Effector memory CD8-positive, alpha-beta T cell (primary cell): ENCODE measurements around the gene TET3.
A peak's percentile ranks its signal among the peaks of the same experiment; 100 is the strongest.

ENCODE experiments used
- ATAC-seq: fragments of 150-1000 bp; cut with Tn5 transposase; replicated peaks from 2 replicates; pipeline ENCODE4 v1.10.0; 2021; ENCODE audit warnings: mild to moderate bottlenecking, moderate library complexity
- DNase-seq, 3 experiments: peaks; one replicate each; pipeline ENCODE4 v3.0.0; 2021
- H3K27ac Mint-ChIP-seq, 2 donors: one replicate each; pipeline ENCODE4 v1.8.0; 2022; ENCODE audit warnings: mild to moderate bottlenecking in 2 of 2, mixed read lengths in 2 of 2, moderate library complexity in 2 of 2
- H3K27me3 Mint-ChIP-seq, 2 donors: one replicate each; pipeline ENCODE4 v1.8.0; 2022; ENCODE audit warnings: mixed read lengths in 2 of 2
- H3K36me3 Mint-ChIP-seq: one replicate; pipeline ENCODE4 v1.8.0; 2022; ENCODE audit warnings: mild to moderate bottlenecking, moderate library complexity, mixed read lengths; ENCODE audit not compliant: insufficient read depth
- H3K4me1 Mint-ChIP-seq, 2 donors: one replicate each; pipeline ENCODE4 v1.8.0; 2022; ENCODE audit warnings: low read depth in 2 of 2, mixed read lengths in 2 of 2
- H3K4me3 Mint-ChIP-seq, 2 donors: one replicate each; pipeline ENCODE4 v1.8.0; 2022; ENCODE audit warnings: mild to moderate bottlenecking in 2 of 2, mixed read lengths in 2 of 2, moderate library complexity in 2 of 2
- H3K9me3 Mint-ChIP-seq, 2 donors: one replicate each; pipeline ENCODE4 v1.8.0; 2022; ENCODE audit warnings: mixed read lengths in 2 of 2

Gene TET3

DNA sequence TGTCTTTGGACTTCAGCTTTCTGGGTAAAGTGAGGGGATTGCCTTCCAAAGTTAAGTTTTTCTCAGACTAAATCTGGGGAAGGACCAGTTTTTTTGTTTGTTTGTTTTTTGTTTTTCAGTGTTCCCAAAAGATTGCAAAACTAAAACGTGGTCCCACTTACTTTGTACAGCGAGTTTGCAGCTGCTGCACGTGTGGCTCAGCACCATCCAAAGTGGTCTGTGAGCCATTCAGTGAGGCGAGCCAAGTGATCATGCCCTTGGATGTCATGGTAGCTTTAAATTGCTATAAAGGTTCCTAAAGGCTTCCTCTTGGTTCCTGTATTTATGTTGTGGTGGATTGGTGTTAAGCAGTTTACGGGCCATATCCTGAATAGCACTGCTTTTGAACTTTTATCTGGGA is 23.0 kb downstream of the TET3 start:
- H3K27ac Mint-ChIP-seq, result no peak overlapping the region
- H3K4me1 Mint-ChIP-seq, result peaks cover 20 to 26% of the 10 kb centered on the region in 2 donors
- ATAC-seq, result no peak
- no peak for DNase-seq
- H3K9me3 Mint-ChIP-seq, result no peaks in the 10 kb centered on the region
- no peaks in the 10 kb centered on the region for H3K36me3 Mint-ChIP-seq
- no peaks in the 10 kb centered on the region for H3K27me3 Mint-ChIP-seq
- H3K4me3 Mint-ChIP-seq, result no peak overlapping the region

- ATAC-seq (no peak), DNase-seq (no peak)
- peak overlapping the region in 1 of 2 donors; percentile 70 for H3K27ac Mint-ChIP-seq
- H3K4me3 Mint-ChIP-seq, result no peak overlapping the region
- H3K27me3 Mint-ChIP-seq, result no peaks in the 10 kb centered on the region
- peaks cover 15 to 23% of the 10 kb centered on the region in 2 donors for H3K4me1 Mint-ChIP-seq
- no peaks in the 10 kb centered on the region for H3K9me3 Mint-ChIP-seq
- peaks cover 2% of the 10 kb centered on the region for H3K36me3 Mint-ChIP-seq
These were observed 24.2 kb downstream of the TET3 start for GRCh38 chr2:74008761-74009395.

DNA sequence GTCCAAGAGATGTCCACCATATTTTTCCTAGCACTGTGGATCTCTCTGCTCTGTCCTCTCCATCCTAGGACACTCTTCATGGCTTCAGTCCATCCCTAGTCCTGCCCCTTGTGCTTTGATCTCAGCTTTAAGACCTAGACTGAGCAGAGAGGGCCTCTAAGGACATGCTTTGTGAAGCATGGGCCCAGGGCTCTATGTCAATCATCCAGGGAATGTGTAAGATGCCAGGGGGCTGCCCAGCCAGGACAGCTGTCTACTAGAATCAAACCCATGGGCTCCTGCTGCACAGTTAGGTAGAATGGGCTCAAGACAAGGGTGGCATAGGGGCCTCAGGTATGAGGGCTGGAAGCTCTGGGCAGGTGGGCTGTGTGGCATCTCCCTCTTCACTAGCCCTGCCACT is 24.9 kb downstream of the TET3 start:
- no peaks in the 10 kb centered on the region for H3K9me3 Mint-ChIP-seq
- DNase-seq, result no peak
- no peak overlapping the region for H3K4me3 Mint-ChIP-seq
- no peak for ATAC-seq
- peaks cover 15 to 20% of the 10 kb centered on the region in 2 donors for H3K4me1 Mint-ChIP-seq
- peak overlapping the region; percentile 65 to 70 for H3K27ac Mint-ChIP-seq
- H3K36me3 Mint-ChIP-seq, result peaks cover 2% of the 10 kb centered on the region
- no peaks in the 10 kb centered on the region for H3K27me3 Mint-ChIP-seq

GRCh38 chr2:74010087-74010541 is 25.4 kb downstream of the TET3 start:
- Mint-ChIP-seq H3K36me3 (peaks cover 2% of the 10 kb centered on the region), H3K4me1 (peaks cover 15 to 18% of the 10 kb centered on the region in 2 donors), H3K27me3 (no peaks in the 10 kb centered on the region), H3K9me3 (no peaks in the 10 kb centered on the region), H3K27ac (peak overlapping the region; percentile 65 to 70), H3K4me3 (no peak overlapping the region)
- DNase-seq (no peak), ATAC-seq (no peak)

DNA sequence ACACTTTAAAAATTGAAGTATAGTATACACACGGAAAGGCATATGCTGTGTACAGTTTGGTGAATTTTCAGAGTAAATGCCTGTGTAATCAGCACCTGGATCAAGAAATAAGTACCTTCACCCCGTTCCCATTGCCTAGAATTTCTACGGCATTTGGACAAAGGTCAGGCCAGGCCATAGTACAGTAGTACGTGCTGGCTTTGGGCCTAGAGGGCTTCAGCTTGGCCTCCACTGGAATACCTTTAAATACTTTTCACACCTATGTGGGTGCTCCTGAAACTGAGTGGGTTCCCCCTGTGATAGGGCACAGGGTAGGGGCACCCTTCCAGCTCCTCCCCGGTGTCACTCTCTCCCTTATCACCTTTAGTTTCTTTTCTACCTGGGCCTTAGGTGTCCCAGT is 26.5 kb downstream of the TET3 start:
- Mint-ChIP-seq H3K36me3 (peaks cover 2% of the 10 kb centered on the region), H3K27ac (peak overlapping the region in 1 of 2 donors; percentile 72), H3K4me3 (no peak overlapping the region), H3K4me1 (peaks cover 12 to 14% of the 10 kb centered on the region in 2 donors), H3K9me3 (no peaks in the 10 kb centered on the region), H3K27me3 (no peaks in the 10 kb centered on the region)
- ATAC-seq (no peak), DNase-seq (no peak)

GRCh38 chr2:74014813-74015212 is 30.1 kb downstream of the TET3 start:
- H3K36me3 Mint-ChIP-seq, result peaks cover 13% of the 10 kb centered on the region
- H3K4me3 Mint-ChIP-seq, result no peak overlapping the region
- DNase-seq (no peak), ATAC-seq (no peak)
- no peaks in the 10 kb centered on the region for H3K27me3 Mint-ChIP-seq
- H3K27ac Mint-ChIP-seq, result no peak overlapping the region
- H3K9me3 Mint-ChIP-seq, result no peaks in the 10 kb centered on the region
- H3K4me1 Mint-ChIP-seq, result peaks cover 10 to 14% of the 10 kb centered on the region in 2 donors

DNA sequence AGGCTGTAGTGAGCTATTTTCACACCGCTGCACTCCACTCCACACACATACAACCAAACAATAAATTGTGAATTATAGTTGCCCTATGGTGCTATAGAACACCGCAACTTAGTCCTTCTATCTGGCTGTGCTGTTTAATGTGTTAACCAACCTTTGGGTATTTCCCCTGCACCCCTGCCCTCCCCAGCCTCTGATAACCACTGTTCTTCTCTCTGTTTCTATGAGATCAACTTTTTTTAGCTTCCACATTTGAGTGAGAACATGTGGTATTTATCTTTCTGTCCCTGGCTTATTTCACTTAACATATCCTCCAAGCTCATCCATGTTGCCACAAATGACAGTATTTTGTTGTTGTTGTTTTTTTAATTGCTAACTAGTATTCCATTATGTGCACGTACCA is 32.5 kb downstream of the TET3 start:
- peaks cover 17% of the 10 kb centered on the region for H3K36me3 Mint-ChIP-seq
- peak; percentile 94 for ATAC-seq

GRCh38 chr2:74019516-74019915 is 34.8 kb downstream of the TET3 start:
- no peaks in the 10 kb centered on the region for H3K9me3 Mint-ChIP-seq
- ATAC-seq (no peak), DNase-seq (no peak)
- H3K27me3 Mint-ChIP-seq, result no peaks in the 10 kb centered on the region
- no peak overlapping the region for H3K4me3 Mint-ChIP-seq
- H3K36me3 Mint-ChIP-seq, result peaks cover 18% of the 10 kb centered on the region
- no peak overlapping the region for H3K27ac Mint-ChIP-seq
- H3K4me1 Mint-ChIP-seq, result peaks cover 22 to 24% of the 10 kb centered on the region in 2 donors

More for the DNA sequence above, 32.5 kb downstream of the TET3 start:
- DNase-seq, result no peak
- Mint-ChIP-seq H3K9me3 (no peaks in the 10 kb centered on the region), H3K27ac (peak overlapping the region; percentile 8 to 20), H3K4me1 (peaks cover 18 to 24% of the 10 kb centered on the region in 2 donors), H3K27me3 (no peaks in the 10 kb centered on the region), H3K4me3 (no peak overlapping the region)

DNA sequence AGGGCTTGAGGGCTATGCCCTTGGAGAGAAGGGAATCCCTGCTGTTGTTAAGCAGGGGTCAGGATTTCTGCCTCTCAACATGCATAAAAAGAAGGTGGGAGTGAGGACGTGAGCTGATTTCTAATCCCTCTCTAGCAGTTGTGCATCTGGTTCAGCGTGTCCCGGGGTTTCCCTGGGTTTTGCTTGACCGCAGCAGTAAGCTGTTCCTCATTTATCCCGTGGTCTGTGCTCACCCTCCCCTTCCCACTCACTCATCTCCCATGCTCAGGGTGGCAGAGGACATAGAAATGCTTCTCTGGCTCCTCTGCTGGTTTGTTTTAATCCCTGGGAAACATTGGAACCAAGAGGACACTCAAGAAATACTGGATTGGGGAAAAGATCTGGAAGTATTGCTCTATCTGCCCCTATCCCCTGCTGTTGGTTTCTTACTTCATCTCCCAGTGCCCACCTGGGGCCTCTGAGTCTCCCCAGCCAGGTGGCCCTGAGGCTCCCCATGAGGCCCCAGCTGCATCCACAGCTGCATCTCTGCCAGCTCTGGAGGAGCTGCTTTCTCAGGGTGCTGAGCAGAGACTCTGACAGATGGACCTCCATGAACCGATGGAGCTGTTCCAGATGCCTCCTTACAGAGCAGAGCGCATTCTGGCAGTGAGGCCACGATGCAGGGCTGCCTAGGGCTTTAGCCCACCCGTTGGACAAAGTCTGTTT is 36.1 kb downstream of the TET3 start:
- Mint-ChIP-seq H3K4me3 (no peak overlapping the region), H3K36me3 (peaks cover 18% of the 10 kb centered on the region), H3K27ac (peak overlapping the region; percentile 51 to 80), H3K27me3 (no peaks in the 10 kb centered on the region), H3K9me3 (no peaks in the 10 kb centered on the region), H3K4me1 (peaks cover 22 to 24% of the 10 kb centered on the region in 2 donors)
- DNase-seq, result no peak
- ATAC-seq, result no peak

- Mint-ChIP-seq H3K27me3 (no peaks in the 10 kb centered on the region), H3K4me1 (peaks cover 22 to 27% of the 10 kb centered on the region in 2 donors), H3K36me3 (peaks cover 18% of the 10 kb centered on the region), H3K4me3 (no peak overlapping the region), H3K27ac (peak overlapping the region; percentile 51 to 80), H3K9me3 (no peaks in the 10 kb centered on the region)
- DNase-seq, result no peak
- ATAC-seq, result no peak
These were observed 36.7 kb downstream of the TET3 start for GRCh38 chr2:74021407-74021755.

DNA sequence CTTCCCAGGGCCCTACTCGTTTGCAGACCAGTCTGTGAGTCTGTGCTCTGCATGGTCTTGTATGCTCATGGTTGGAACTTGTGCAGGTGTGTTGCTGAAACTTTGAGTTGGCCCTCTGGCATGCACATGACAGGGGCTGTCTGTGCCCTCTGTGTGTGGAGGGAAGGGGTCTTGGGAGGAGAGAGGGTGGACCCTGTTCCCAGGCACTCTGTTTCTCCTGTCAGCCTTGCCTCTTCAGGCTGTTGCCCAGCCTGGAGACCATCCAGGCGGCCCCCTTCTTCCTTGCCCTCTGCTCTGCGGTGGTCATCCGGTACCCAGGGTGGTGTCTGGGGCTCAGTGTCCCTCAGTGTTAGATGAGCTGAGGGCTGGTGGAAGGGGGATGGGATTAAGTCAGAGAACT is 39.5 kb downstream of the TET3 start:
- no peak overlapping the region for H3K4me3 Mint-ChIP-seq
- peak overlapping the region in 1 of 2 donors; percentile 60 for H3K27ac Mint-ChIP-seq
- H3K9me3 Mint-ChIP-seq, result no peaks in the 10 kb centered on the region
- ATAC-seq (no peak), DNase-seq (no peak)
- peaks cover 20 to 26% of the 10 kb centered on the region in 2 donors for H3K4me1 Mint-ChIP-seq
- no peaks in the 10 kb centered on the region for H3K27me3 Mint-ChIP-seq
- H3K36me3 Mint-ChIP-seq, result peaks cover 7% of the 10 kb centered on the region

- Mint-ChIP-seq H3K4me3 (peak overlapping the region; percentile 29 to 65), H3K27me3 (no peaks in the 10 kb centered on the region), H3K4me1 (peaks cover 28 to 33% of the 10 kb centered on the region in 2 donors), H3K9me3 (no peaks in the 10 kb centered on the region), H3K27ac (peak overlapping the region; percentile 83), H3K36me3 (peaks cover 7% of the 10 kb centered on the region)
- ATAC-seq, result peak; percentile 93
- DNase-seq, result peak; percentile 6 to 24 (median 19)
These were observed 41.4 kb downstream of the TET3 start for GRCh38 chr2:74025971-74026612.

GRCh38 chr2:74026687-74027241 is 42.1 kb downstream of the TET3 start:
- no peak for DNase-seq
- Mint-ChIP-seq H3K4me1 (peaks cover 26 to 33% of the 10 kb centered on the region in 2 donors), H3K9me3 (no peaks in the 10 kb centered on the region), H3K27me3 (no peaks in the 10 kb centered on the region), H3K27ac (peak overlapping the region; percentile 83), H3K4me3 (peak overlapping the region; percentile 29 to 65), H3K36me3 (peaks cover 7% of the 10 kb centered on the region)
- ATAC-seq, result no peak
